HEK293 (cell line): ENCODE measurements around the gene RXFP4.

Source experiments
- BCL11A ChIP-seq: fragments of 450-650 bp; formaldehyde crosslinking; IDR thresholded peaks from 2 replicates; pipeline ENCODE4 v1.5.1; 2016; ENCODE audit warnings: low read depth, missing biosample characterization, missing genetic modification characterization
- SCRT1 ChIP-seq: fragments of 450-650 bp; formaldehyde crosslinking; IDR thresholded peaks from 2 replicates; pipeline ENCODE4 v1.5.1; 2016; ENCODE audit warnings: missing biosample characterization, missing genetic modification characterization, borderline replicate concordance
- ZBTB7A ChIP-seq: fragments of 450-650 bp; formaldehyde crosslinking; IDR thresholded peaks from 2 replicates; pipeline ENCODE4 v1.5.1; 2016; ENCODE audit warnings: low read depth, missing biosample characterization, missing genetic modification characterization
- ZNF121 ChIP-seq: fragments of 450-650 bp; formaldehyde crosslinking; IDR thresholded peaks from 2 replicates; pipeline ENCODE4 v1.5.1; 2016; ENCODE audit warnings: missing biosample characterization, missing genetic modification characterization
- ZNF132 ChIP-seq: fragments of 450-650 bp; formaldehyde crosslinking; IDR thresholded peaks from 2 replicates; pipeline ENCODE4 v1.5.1; 2017; ENCODE audit warnings: missing biosample characterization, missing genetic modification characterization, borderline replicate concordance
- ZNF133 ChIP-seq: fragments of 450-650 bp; formaldehyde crosslinking; IDR thresholded peaks from 2 replicates; pipeline ENCODE4 v1.5.1; 2016; ENCODE audit warnings: missing biosample characterization, missing genetic modification characterization
- ZNF473 ChIP-seq: fragments of 450-650 bp; formaldehyde crosslinking; IDR thresholded peaks from 2 replicates; pipeline ENCODE4 v1.5.1; 2017; ENCODE audit warnings: missing biosample characterization, missing genetic modification characterization
- ZNF768 ChIP-seq: fragments of 450-650 bp; formaldehyde crosslinking; IDR thresholded peaks from 2 replicates; pipeline ENCODE4 v1.5.1; 2018; ENCODE audit warnings: missing biosample characterization, mild to moderate bottlenecking, missing genetic modification characterization
- ZNF792 ChIP-seq: fragments of 450-650 bp; formaldehyde crosslinking; IDR thresholded peaks from 2 replicates; pipeline ENCODE4 v1.5.1; 2016; ENCODE audit warnings: missing biosample characterization, missing genetic modification characterization
- ZNF830 ChIP-seq: fragments of 450-650 bp; IDR thresholded peaks from 2 replicates; pipeline ENCODE4 v1.5.0; 2018; ENCODE audit warnings: missing biosample characterization, missing genetic modification characterization, low read depth, mild to moderate bottlenecking, moderate library complexity
- ZSCAN30 ChIP-seq: fragments of 450-650 bp; IDR thresholded peaks from 2 replicates; pipeline ENCODE4 v1.5.1; 2018; ENCODE audit warnings: missing biosample characterization, mild to moderate bottlenecking, missing genetic modification characterization, moderate library complexity
- TF ChIP-seq, protein P1 (sequence below): fragments of 450-650 bp; formaldehyde crosslinking; IDR thresholded peaks from 2 replicates; pipeline ENCODE4 v1.5.1; 2017; ENCODE audit warnings: missing biosample characterization, missing genetic modification characterization
- TF ChIP-seq, protein P2 (sequence below): fragments of 450-650 bp; formaldehyde crosslinking; IDR thresholded peaks from 2 replicates; pipeline ENCODE4 v1.5.1; 2016; ENCODE audit warnings: missing biosample characterization, missing genetic modification characterization

DNA sequence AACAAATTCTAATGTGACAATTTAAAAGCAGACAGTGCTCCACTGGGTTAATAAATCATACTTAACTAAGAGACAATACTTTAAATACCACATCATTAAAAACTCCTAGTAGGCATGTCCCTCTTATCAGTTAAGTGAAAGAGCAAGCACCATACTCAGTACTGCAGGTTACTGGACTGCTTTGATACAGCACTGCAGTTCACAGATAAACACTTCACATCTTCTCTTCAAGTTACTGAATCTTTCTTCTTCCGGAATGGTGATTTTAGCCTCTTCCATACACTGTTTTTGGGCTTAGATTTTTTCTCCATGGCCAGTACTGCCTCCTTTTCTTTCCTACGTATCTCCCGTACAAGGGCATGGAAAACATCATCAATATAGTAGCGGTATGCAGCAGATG lies 41.3 kb upstream of the RXFP4 start:
- TF ChIP-seq ZNF132 (tag by site-specific recombination) (no peak), BCL11A (tag by site-specific recombination) (no peak), ZNF830 (no peak), ZNF133 (tag by site-specific recombination) (no peak), ZBTB7A (no peak), ZNF792 (tag by site-specific recombination) (no peak), ZNF121 (tag by site-specific recombination) (no peak), ZNF473 (no peak), ZSCAN30 (no peak), ZNF768 (tag by site-specific recombination) (no peak), SCRT1 (tag by site-specific recombination) (no peak)
- TF ChIP-seq, protein P1, sequence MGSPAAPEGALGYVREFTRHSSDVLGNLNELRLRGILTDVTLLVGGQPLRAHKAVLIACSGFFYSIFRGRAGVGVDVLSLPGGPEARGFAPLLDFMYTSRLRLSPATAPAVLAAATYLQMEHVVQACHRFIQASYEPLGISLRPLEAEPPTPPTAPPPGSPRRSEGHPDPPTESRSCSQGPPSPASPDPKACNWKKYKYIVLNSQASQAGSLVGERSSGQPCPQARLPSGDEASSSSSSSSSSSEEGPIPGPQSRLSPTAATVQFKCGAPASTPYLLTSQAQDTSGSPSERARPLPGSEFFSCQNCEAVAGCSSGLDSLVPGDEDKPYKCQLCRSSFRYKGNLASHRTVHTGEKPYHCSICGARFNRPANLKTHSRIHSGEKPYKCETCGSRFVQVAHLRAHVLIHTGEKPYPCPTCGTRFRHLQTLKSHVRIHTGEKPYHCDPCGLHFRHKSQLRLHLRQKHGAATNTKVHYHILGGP (tag by site-specific recombination): no peak
- TF ChIP-seq, protein P2, sequence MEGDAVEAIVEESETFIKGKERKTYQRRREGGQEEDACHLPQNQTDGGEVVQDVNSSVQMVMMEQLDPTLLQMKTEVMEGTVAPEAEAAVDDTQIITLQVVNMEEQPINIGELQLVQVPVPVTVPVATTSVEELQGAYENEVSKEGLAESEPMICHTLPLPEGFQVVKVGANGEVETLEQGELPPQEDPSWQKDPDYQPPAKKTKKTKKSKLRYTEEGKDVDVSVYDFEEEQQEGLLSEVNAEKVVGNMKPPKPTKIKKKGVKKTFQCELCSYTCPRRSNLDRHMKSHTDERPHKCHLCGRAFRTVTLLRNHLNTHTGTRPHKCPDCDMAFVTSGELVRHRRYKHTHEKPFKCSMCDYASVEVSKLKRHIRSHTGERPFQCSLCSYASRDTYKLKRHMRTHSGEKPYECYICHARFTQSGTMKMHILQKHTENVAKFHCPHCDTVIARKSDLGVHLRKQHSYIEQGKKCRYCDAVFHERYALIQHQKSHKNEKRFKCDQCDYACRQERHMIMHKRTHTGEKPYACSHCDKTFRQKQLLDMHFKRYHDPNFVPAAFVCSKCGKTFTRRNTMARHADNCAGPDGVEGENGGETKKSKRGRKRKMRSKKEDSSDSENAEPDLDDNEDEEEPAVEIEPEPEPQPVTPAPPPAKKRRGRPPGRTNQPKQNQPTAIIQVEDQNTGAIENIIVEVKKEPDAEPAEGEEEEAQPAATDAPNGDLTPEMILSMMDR: no peak
